Effector memory CD4-positive, alpha-beta T cell (primary cell): ENCODE measurements around the gene SMAD3.
"Not testable (repeated sequence)": the region's sequence is repeated elsewhere in the genome, so short reads cannot be mapped to it uniquely, and the experiment has no call there.

ENCODE experiments used
- DNase-seq, 3 donors: peaks; one replicate each; pipeline ENCODE4 v3.0.0-alpha.2; 2020
- H3K27ac ChIP-seq: 2 replicates; pipeline ENCODE4 v1.7.0; 2013; ENCODE audit warnings: mild to moderate bottlenecking, low read length, moderate library complexity; ENCODE audit not compliant: insufficient read depth, poor library complexity, severe bottlenecking
- H3K27me3 ChIP-seq: replicated peaks from 2 replicates; pipeline ENCODE4 v1.7.0; 2013; ENCODE audit warnings: mild to moderate bottlenecking, low read length; ENCODE audit not compliant: insufficient read depth, control insufficient read depth, poor library complexity, severe bottlenecking
- H3K36me3 ChIP-seq: 2 replicates; pipeline ENCODE4 v1.7.0; 2013; ENCODE audit warnings: mild to moderate bottlenecking, low read length, moderate library complexity; ENCODE audit not compliant: control insufficient read depth, insufficient read depth
- H3K4me1 ChIP-seq: 2 replicates; pipeline ENCODE4 v1.7.0; 2013; ENCODE audit warnings: low read length, mild to moderate bottlenecking; ENCODE audit not compliant: control insufficient read depth, insufficient read depth, poor library complexity, severe bottlenecking
- H3K4me3 ChIP-seq: 2 replicates; pipeline ENCODE4 v1.7.0; 2013; ENCODE audit warnings: low read length, low read depth, mild to moderate bottlenecking; ENCODE audit not compliant: insufficient read depth, poor library complexity, severe bottlenecking
- H3K9me3 ChIP-seq: 2 replicates; pipeline ENCODE4 v1.7.0; 2013; ENCODE audit warnings: mild to moderate bottlenecking, low read length, moderate library complexity; ENCODE audit not compliant: control insufficient read depth

The SMAD3 gene

DNA sequence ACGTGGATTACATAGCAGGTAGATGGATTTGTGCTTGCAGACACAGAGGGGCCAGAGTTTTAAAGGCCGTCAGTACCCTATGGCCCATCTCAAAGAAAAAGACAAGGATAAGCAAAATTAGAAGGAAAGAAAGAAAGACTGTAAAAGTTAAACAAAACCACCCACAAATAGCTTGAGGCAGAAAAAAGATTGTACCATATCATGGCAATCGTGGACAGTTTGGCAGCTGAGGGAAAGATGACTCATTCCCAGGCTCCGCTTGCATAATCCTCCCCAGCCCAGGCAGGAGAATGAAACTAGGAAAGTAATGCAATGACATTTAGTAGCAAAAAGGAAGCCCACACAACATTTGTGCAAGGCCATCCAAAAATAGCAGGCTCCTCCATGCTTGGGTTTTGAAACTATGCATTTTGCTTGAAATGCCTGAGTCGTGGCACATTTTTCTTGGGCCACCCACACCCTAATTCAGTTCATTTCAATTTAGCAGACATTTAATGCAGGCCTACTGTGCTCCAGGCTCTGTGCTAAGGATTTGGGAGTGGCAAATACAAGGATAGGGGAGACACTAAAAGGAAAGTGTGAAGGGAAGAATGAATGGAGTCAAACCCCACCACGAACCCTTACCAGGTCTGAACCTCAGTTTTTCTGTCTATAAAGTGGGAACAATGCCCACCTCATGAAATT is 40.9 kb upstream of the SMAD3 start:
- Histone ChIP-seq H3K36me3 (no peaks in the 10 kb centered on the region), H3K27ac (no peak overlapping the region), H3K4me3 (no peak overlapping the region), H3K4me1 (no peaks in the 10 kb centered on the region), H3K9me3 (no peaks in the 10 kb centered on the region), H3K27me3 (no peaks in the 10 kb centered on the region)
- no peak for DNase-seq

GRCh38 chr15:67024998-67025368 is 40.4 kb upstream of the SMAD3 start:
- no peaks in the 10 kb centered on the region for H3K27me3 ChIP-seq
- H3K36me3 ChIP-seq: no peaks in the 10 kb centered on the region
- no peaks in the 10 kb centered on the region for H3K9me3 ChIP-seq
- no peaks in the 10 kb centered on the region for H3K4me1 ChIP-seq
- DNase-seq: no peak
- H3K27ac ChIP-seq: no peak overlapping the region
- H3K4me3 ChIP-seq: no peak overlapping the region

GRCh38 chr15:67025719-67026609 is 39.4 kb upstream of the SMAD3 start:
- Histone ChIP-seq H3K9me3 (no peaks in the 10 kb centered on the region), H3K4me3 (no peak overlapping the region), H3K27ac (no peak overlapping the region), H3K4me1 (no peaks in the 10 kb centered on the region), H3K27me3 (no peaks in the 10 kb centered on the region), H3K36me3 (no peaks in the 10 kb centered on the region)
- DNase-seq: no peak

- Histone ChIP-seq H3K27me3 (no peaks in the 10 kb centered on the region), H3K9me3 (no peaks in the 10 kb centered on the region), H3K4me3 (no peak overlapping the region), H3K36me3 (no peaks in the 10 kb centered on the region), H3K4me1 (no peaks in the 10 kb centered on the region), H3K27ac (no peak overlapping the region)
- DNase-seq: no peak
These were observed 38.8 kb upstream of the SMAD3 start for GRCh38 chr15:67026610-67026967.

GRCh38 chr15:67028440-67028839 is 37.0 kb upstream of the SMAD3 start:
- H3K27ac ChIP-seq, H3K27me3 ChIP-seq, DNase-seq, H3K4me3 ChIP-seq, H3K9me3 ChIP-seq, H3K4me1 ChIP-seq, H3K36me3 ChIP-seq: not testable (repeated sequence)

DNA sequence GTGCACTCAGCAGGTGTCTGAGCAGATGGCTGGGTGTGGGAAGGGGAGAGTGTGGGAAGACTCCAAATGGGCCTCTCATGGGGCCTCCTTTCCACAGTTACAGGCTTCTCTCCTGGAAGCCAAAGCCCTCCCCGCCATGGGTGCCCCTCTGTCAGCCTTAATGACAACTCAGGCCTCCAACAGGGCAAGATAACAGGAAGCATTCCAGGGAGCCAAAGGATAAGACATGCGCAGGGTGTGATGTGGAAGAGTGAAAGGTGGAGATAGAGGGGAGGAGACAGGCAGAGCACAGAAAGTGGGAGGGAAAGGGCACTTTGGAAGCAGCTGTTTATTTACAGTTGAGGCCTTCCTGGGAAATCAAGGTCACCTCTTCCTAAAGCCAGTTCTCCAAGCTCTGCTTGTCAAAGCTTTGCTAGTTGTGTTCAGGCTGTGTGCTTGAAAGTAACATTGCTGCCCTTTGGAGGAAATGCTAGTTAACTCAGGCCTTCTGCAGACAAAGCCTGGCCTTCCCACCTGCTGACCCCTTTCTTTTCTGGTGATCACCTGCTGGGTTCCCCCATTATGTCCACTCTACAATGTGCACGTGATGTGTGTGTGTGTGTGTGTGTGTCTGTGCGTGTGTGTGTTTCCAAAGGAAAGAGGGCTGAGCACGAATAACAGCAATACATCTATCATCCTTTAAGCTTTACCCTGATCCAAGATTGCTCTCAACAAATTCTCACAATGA is 35.2 kb upstream of the SMAD3 start:
- Histone ChIP-seq H3K27me3 (no peaks in the 10 kb centered on the region), H3K36me3 (no peaks in the 10 kb centered on the region), H3K4me3 (no peak overlapping the region), H3K9me3 (no peaks in the 10 kb centered on the region), H3K4me1 (peaks cover 3% of the 10 kb centered on the region), H3K27ac (no peak overlapping the region)
- DNase-seq: no peak

DNA sequence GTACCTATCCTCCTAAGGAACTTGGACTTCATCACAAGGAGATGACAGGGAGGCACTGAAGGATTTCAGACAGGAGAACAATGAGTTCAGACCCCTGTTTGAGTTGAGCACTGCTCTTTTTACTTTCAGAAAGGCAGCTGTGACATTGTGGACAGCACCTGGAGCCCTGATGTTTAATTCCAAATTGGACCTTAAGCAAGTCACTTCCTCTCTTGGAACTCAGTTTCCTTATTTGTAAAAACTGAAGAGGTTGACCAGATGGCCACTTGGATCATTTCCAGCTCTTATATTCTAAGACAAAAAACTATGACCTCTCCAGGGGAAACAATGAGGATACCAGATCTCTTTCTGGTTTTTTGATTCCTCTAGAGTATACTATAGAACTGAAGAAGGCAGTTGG is 34.1 kb upstream of the SMAD3 start:
- Histone ChIP-seq H3K9me3 (no peaks in the 10 kb centered on the region), H3K4me1 (peaks cover 3% of the 10 kb centered on the region), H3K27ac (no peak overlapping the region), H3K4me3 (no peak overlapping the region), H3K27me3 (no peaks in the 10 kb centered on the region), H3K36me3 (no peaks in the 10 kb centered on the region)
- DNase-seq: no peak

GRCh38 chr15:67032608-67033007 is 32.8 kb upstream of the SMAD3 start:
- DNase-seq: no peak
- Histone ChIP-seq H3K4me3 (no peak overlapping the region), H3K36me3 (no peaks in the 10 kb centered on the region), H3K9me3 (no peaks in the 10 kb centered on the region), H3K27me3 (no peaks in the 10 kb centered on the region), H3K4me1 (peaks cover 3% of the 10 kb centered on the region), H3K27ac (no peak overlapping the region)

GRCh38 chr15:67033012-67033411 is 32.4 kb upstream of the SMAD3 start:
- H3K4me1 ChIP-seq: peaks cover 3% of the 10 kb centered on the region
- DNase-seq: peak in 2 of 3 donors; percentile 7 to 16
- H3K27ac ChIP-seq: no peak overlapping the region
- H3K4me3 ChIP-seq: peak overlapping the region; percentile 62
- no peaks in the 10 kb centered on the region for H3K27me3 ChIP-seq
- H3K36me3 ChIP-seq: no peaks in the 10 kb centered on the region
- H3K9me3 ChIP-seq: no peaks in the 10 kb centered on the region

DNA sequence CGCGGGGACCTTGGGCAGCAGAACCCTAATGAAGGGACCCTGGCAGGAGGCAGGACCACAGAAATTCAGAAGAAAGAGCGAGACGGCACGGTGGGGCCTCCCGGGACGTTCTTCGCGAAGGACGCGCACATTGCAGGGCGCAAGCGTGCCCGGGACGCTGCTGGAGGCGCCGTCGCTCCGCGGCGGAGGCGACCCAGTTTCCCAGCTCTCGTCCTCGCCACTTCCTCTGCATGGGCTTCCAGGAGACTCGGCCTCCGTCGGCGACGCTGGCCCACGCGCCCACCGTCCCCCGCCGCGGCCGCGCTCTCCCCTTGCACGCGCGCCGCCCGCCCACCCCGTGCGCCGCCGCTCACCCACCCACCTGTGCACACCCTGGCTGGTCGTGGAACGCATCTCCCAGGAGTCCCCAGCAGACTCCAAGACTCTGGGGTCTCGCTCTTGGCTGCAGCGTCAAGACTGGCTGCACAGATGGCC is 31.8 kb upstream of the SMAD3 start:
- H3K9me3 ChIP-seq: no peaks in the 10 kb centered on the region
- H3K27ac ChIP-seq: no peak overlapping the region

More for the DNA sequence above, 31.8 kb upstream of the SMAD3 start:
- H3K4me1 ChIP-seq: peaks cover 7% of the 10 kb centered on the region
- no peaks in the 10 kb centered on the region for H3K27me3 ChIP-seq
- no peak for DNase-seq
- H3K4me3 ChIP-seq: peak overlapping the region; percentile 62
- no peaks in the 10 kb centered on the region for H3K36me3 ChIP-seq
